Stimulated activated CD4-positive, alpha-beta T cell treated with anti-CD3 and anti-CD28 coated beads, Interleukin-1b, Interleukin-23, amount 100 ng/mL, for 48 hours (primary cell): ENCODE results near the gene PBX1.

Source experiments
- DNase-seq: peaks from one replicate; pipeline ENCODE4 v3.0.0-alpha.2; 2020

PBX1 gene

DNA sequence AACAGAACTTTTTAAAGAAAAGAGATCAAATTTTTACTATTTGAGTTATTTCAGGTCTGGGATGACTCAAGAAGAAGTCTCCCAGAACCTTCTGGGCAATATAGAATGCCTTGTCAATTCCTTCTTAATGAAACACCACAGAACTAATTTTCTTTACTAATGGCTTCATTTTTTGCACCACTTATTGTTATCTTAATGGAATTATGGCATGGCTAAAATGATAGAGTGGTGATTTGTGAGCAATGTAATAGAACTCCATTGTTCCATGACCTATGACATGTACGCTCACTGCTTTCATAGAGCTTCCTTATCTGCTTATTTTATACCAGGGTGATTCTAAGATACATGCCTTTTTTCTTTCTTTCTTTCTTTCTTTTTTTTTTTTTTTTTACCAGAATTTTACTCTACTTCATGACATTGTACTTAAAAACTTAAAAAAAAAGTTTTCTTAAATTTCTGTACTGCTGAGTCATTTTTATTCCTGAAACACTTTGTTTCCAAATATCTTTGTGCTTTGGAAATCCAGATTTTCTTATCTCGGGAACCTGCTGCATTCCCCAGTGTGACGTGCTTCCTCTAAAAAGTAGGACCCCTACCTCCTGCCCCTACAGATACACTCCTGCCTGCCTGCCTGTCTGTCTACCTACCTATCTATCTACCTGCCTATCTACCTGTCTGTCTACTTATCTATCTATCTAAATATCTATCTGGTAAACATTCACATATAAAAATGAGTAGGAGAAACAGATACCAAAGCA lies 284.9 kb downstream of the PBX1 start:
- DNase-seq: no peak

GRCh38 chr1:164846731-164847691 lies 288.0 kb downstream of the PBX1 start:
- no peak for DNase-seq

DNA sequence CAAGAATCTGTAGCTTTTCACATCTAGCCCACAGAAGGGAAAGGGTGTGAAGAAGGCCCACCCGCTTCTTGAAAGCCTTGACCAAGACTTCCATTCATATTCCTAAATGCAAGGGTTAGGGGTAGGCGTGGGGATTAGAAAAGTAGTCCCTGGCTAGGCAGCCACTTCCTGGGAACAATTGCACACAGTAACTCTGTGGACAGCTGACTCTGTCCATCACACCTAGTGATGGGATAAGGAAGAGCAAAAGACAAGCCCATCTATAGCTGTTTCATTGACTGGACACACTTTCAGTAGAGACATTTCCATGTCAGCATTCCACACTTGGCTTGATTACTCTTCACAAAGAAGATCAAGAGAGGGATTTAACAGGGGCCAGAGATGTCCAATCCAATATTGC lies 294.2 kb downstream of the PBX1 start:
- no peak for DNase-seq

- no peak for DNase-seq
Observed at GRCh38 chr1:164855716-164856329, 296.8 kb downstream of the PBX1 start.

GRCh38 chr1:164856381-164856780 lies 297.4 kb downstream of the PBX1 start:
- DNase-seq: no peak

DNA sequence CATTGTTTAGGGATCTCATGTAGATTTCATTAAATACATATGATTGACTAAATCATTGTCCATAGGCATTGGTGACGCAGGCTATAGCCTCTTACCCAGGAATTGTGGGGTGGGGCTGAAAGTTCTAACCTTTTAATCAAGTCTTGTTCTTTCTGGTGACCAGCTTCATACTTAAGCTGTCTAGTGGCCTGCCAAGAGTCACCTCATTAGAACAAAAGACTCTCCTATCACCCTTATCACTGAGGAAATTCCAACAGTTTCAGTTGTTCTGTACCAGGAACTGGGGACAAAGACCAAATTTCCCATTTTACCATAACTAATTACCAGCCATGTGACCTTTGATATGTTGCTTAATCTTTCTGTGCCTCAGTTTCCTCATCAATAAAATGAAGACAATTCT lies 298.5 kb downstream of the PBX1 start:
- no peak for DNase-seq

DNA sequence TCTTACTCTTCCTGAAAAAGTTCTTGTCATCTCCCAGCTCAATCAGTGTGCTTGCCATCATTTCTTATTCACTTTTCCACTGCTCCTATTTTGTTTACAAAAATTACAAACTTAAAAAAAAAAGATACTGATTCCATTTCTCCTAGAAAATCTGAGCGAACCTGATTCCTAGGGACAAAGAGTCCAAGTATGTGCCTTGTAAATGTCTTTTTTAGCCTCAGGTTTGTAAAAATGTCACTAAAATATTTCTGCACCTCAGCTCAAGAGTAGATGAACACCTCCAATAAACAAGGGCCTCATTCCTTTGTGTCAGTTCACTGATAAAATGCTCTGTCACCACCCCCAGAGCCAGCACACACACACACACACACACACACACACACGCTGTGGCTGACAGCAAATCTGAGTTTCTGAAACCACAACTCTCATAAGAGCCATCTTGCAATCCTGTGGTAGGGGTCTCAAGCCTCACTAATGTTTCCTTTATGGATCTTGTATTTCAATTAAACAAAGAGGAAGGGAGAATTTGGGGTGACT lies 299.2 kb downstream of the PBX1 start:
- DNase-seq: no peak

- DNase-seq: no peak
Observed at GRCh38 chr1:164861632-164862031, 302.6 kb downstream of the PBX1 start.

GRCh38 chr1:164863056-164863455 lies 304.1 kb downstream of the PBX1 start:
- DNase-seq: no peak

DNA sequence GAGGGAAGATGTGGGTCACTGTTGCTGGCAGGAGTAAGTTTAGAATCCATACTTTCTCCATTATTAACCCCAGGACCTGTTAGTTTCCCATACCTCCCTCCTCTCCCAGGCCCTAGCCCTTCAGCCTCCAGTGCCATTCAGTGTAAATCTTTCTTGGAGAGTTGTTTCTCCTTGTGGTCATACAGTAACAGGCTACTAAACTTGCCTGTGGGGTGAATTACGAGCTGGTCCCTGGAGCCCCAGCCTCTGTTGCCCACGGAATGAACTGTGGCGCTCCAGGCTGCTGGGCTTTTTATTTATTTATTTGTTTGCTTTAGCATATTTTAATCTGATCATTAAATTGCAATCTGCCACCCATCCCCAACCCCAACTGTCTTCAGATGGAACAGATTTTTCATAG lies 305.2 kb downstream of the PBX1 start:
- DNase-seq: no peak

- DNase-seq: no peak
Observed at GRCh38 chr1:164865385-164865784, 306.4 kb downstream of the PBX1 start.

- DNase-seq: no peak
Observed at GRCh38 chr1:164867590-164867989, 308.6 kb downstream of the PBX1 start.

GRCh38 chr1:164868990-164869389 lies 310.0 kb downstream of the PBX1 start:
- no peak for DNase-seq

- no peak for DNase-seq
Observed at GRCh38 chr1:164875518-164875917, 316.5 kb downstream of the PBX1 start.

GRCh38 chr1:164876398-164877116 lies 317.6 kb downstream of the PBX1 start:
- no peak for DNase-seq

DNA sequence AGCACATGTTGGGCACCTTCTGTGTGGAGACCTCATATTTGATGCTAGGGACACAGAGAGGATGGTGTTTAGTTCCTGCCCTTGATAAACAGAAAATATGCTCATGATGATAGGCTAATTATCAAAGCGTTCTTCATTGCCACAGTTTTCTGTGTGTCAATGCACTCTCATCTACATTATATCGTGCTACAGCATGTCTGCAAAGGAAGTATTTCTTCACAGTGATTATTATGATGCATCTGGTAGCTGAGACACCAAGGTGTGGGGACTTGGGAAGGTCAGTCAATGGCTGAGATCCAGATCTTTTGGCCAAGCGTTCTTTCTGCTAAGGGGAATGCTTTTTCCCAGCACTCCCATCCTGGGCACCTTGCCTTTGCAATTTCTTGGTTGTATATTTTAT lies 321.2 kb downstream of the PBX1 start:
- DNase-seq: no peak

- DNase-seq: no peak
Observed at GRCh38 chr1:164880644-164881043, 321.7 kb downstream of the PBX1 start.

GRCh38 chr1:164885311-164885710 lies 326.3 kb downstream of the PBX1 start:
- DNase-seq: no peak

- DNase-seq: no peak
Observed at GRCh38 chr1:164886101-164886500, 327.1 kb downstream of the PBX1 start.

GRCh38 chr1:164891615-164892014 lies 332.6 kb downstream of the PBX1 start:
- DNase-seq: no peak

DNA sequence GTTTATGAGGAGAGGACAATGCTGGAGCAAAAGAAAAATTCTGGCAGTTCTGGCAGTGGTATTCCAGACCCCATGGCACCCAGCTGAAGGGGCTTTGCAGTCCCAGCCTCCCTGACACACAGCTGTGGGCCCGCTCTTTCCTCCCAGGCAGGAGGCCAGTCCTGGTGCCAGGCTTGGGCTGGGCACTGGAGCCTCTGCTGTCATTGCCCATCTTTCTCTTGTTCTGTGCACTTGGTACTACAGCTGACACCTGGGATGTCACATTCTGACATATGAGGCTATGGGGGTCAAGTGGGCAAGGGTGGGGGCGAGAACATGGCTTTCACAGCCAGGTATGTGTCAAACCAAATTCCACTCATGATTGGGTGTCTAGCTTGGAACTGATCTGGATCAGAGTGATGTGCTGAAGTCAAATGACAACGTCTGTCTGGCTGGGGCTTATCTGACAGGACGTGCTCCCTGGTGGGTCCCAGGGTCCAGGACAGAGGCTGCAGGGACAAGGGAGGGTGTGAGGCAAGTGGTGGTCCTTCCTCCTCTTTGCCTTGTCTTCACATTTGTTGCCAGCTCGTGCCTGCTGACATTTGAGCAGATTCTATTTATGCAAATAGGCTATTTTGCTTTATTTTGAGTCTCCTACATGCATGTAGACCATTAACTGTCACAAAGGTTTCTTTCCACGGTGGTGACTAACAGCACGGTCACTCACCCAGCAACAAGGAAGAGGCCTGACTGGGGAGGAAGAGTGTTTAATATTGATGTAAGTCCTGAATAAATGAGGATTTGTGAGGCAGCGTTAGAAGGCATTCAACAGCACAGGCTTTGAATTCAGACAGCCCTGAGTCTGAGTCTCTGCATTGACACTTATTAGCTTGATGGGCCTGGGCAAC lies 336.3 kb downstream of the PBX1 start:
- no peak for DNase-seq

- DNase-seq: no peak
Observed at GRCh38 chr1:164901031-164901430, 342.0 kb downstream of the PBX1 start.
